HG02588 (cell line): ENCODE data around the gene ALG3.

Experiments
- ATAC-seq: cut with Tn5 transposase; IDR thresholded peaks from one replicate; pipeline ENCODE4 v1.9.1; 2021; ENCODE audit warnings: mild to moderate bottlenecking, moderate library complexity; ENCODE audit not compliant: unreplicated experiment

ALG3 gene

GRCh38 chr3:184200825-184201224, 47.9 kb downstream of the ALG3 start:
- ATAC-seq: no peak

GRCh38 chr3:184198509-184198908, 50.3 kb downstream of the ALG3 start:
- ATAC-seq: no peak

- ATAC-seq: no peak
These were observed 52.2 kb downstream of the ALG3 start for GRCh38 chr3:184196536-184196935.

- no peak for ATAC-seq
These were observed 54.7 kb downstream of the ALG3 start for GRCh38 chr3:184193991-184194539.

- ATAC-seq: no peak
These were observed 55.9 kb downstream of the ALG3 start for GRCh38 chr3:184192889-184193288.
